Measurements from ENCODE around the gene ZSCAN5B. TPM values are rescaled to one million over a fixed set of nuclear protein-coding genes. Genes with fewer than 3 reads are reported as not detected.

ZSCAN5B gene
- total and polyA plus RNA-seq, 2 of the 8 experiments (the other 6 are each of a cell fraction or from before 2014, with no cell fraction given) = not detected

DNA sequence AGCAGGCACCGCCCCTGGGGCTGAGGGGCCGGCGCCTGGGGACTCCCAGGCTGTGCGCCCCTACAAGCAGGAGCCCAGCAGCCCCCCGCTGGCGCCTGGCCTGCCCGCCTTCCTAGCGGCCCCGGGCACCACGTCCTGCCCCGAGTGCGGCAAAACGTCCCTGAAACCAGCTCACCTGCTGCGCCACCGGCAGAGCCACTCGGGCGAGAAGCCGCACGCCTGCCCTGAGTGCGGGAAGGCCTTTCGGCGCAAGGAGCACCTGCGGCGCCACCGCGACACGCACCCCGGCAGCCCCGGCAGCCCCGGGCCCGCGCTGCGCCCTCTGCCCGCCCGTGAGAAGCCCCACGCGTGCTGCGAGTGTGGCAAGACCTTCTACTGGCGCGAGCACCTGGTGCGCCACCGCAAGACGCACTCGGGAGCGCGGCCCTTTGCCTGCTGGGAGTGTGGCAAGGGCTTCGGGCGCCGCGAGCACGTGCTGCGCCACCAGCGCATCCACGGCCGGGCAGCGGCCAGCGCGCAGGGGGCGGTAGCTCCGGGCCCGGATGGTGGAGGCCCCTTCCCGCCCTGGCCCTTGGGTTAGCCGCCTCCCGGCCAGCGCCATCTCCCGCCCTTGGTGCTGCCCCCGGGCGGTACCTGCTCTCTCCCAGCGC lies 37.8 kb downstream of the ZSCAN5B start:
- no peak overlapping the region for H3K18ac ChIP-seq (ENCODE audit: extremely low read depth, low read length)
- peaks cover 7% of the 10 kb centered on the region; the same call in 1 of the 2 replicates for H3K23me2 ChIP-seq (ENCODE audit: low read depth, low read length)
- H3K56ac ChIP-seq (replicated peaks; ENCODE audit: insufficient read length, low read depth, low read length) = no peak overlapping the region
- H2AFZ ChIP-seq (ENCODE audit: low read length) = no peak overlapping the region
- no peak overlapping the region for H4K5ac ChIP-seq (ENCODE audit: insufficient read length, low read depth, low read length)
- no peak overlapping the region for H2BK5ac ChIP-seq (ENCODE audit: low read depth, low read length)
- FAIRE-seq (no peak), DNase-seq (ENCODE audit: low read depth in 1 of 2, low spot score in 2 of 2) (no peak)
- WGBS, 2 experiments (ENCODE audit: extremely low coverage in 1 of 2, insufficient coverage in 1 of 2, insufficient read length in 1 of 2, insufficient replicate concordance in 2 of 2, low coverage in 1 of 2, low lambda C conversion rate in 2 of 2, missing lambda C conversion rate in 1 of 2) = 89% methylated on average over 47 of the region's 69 CpGs; no CpG with 5 or more reads in 1 of the 2 experiments
- H2BK12ac ChIP-seq (ENCODE audit: low read depth, low read length) = no peak overlapping the region
- H3K27me3 ChIP-seq (replicated peaks in 1 of 4; ENCODE audit: control insufficient read depth in 3 of 4, extremely low read depth in 1 of 4, insufficient read depth in 3 of 4, low read length in 3 of 4) = no peaks in the 10 kb centered on the region
- no peak overlapping the region for H3K14ac ChIP-seq (ENCODE audit: insufficient read length)
- H2BK15ac ChIP-seq (ENCODE audit: low read length) = no peak overlapping the region
- H4K91ac ChIP-seq (replicated peaks; ENCODE audit: insufficient read length, low read length) = no peak overlapping the region
- H4K8ac ChIP-seq (ENCODE audit: extremely low read depth, insufficient read depth, low read length) = no peak overlapping the region
- peaks cover 0 to 9% of the 10 kb centered on the region in 2 experiments for H4K20me1 ChIP-seq (replicated peaks in 1 of 2; ENCODE audit: control insufficient read depth in 1 of 2, insufficient read depth in 2 of 2, low read length in 2 of 2)
- CTCF ChIA-PET (ENCODE audit: partially characterized antibody) = interaction anchor here (0.6 to 2.1 kb wide), 4 partner anchors 8 to 241 kb away, joined by 3 to 11 read pairs (median 6); no protein-coding TSS in a partner anchor
- H2BK120ac ChIP-seq (replicated peaks; ENCODE audit: low read depth, low read length) = no peak overlapping the region
- H2AK5ac ChIP-seq (ENCODE audit: low read depth, low read length) = no peak overlapping the region
- peaks cover 0 to 2% (median 0%) of the 10 kb centered on the region in 4 experiments; a peak in 1 of 7 replicates for H3K4me1 ChIP-seq (replicated peaks in 1 of 4; ENCODE audit: control insufficient read depth in 3 of 4, insufficient read depth in 4 of 4, low read length in 3 of 4)
- H3K9me3 ChIP-seq (ENCODE audit: insufficient read depth in 2 of 2, low read depth in 1 of 2, low read length in 1 of 2) = no peaks in the 10 kb centered on the region
- peaks cover 4% of the 10 kb centered on the region; the same call in 1 of the 2 replicates for H3K79me1 ChIP-seq (ENCODE audit: low read depth, low read length)
- POLR2A ChIA-PET (ENCODE audit: partially characterized antibody) = no interaction called here
- TF ChIP-seq BCL11A (IDR thresholded peaks at IDR 0.05; ENCODE audit: low read depth in 2 of 2, low read length in 2 of 2) (no peak), SUZ12 (IDR thresholded peaks at IDR 0.05; ENCODE audit: low read length) (no peak), CTBP2 (IDR thresholded peaks at IDR 0.05; ENCODE audit: borderline replicate concordance, insufficient read depth, insufficient read length, low read length) (no peak), RFX5 (IDR thresholded peaks at IDR 0.05; ENCODE audit: borderline replicate concordance, low read depth, low read length) (no peak), TAF1 (IDR thresholded peaks at IDR 0.05; ENCODE audit: low read depth, low read length) (no peak), BRCA1 (IDR thresholded peaks at IDR 0.05; ENCODE audit: low read depth, low read length) (no peak), YY1 (IDR thresholded peaks at IDR 0.05; ENCODE audit: low read depth, low read length) (no peak)
- H3K4me2 ChIP-seq (ENCODE audit: insufficient read depth in 1 of 2, low read depth in 2 of 2, low read length in 2 of 2) = no peak overlapping the region
- H3K27ac ChIP-seq (ENCODE audit: low read depth, low read length) = no peak overlapping the region
- H3K9ac ChIP-seq (replicated peaks in 1 of 4; ENCODE audit: extremely low read depth in 1 of 4, low read depth in 3 of 4, low read length in 3 of 4) = no peak overlapping the region
- H3K23ac ChIP-seq (ENCODE audit: insufficient read length) = no peak overlapping the region
- no peaks in the 10 kb centered on the region for H3K79me2 ChIP-seq (ENCODE audit: control insufficient read depth in 1 of 2, insufficient read depth in 2 of 2, low read length in 2 of 2)
- H3K4ac ChIP-seq (replicated peaks; ENCODE audit: insufficient read length, low read depth, low read length) = no peak overlapping the region
- H3K4me3 ChIP-seq (ENCODE audit: extremely low read depth in 1 of 4, insufficient read depth in 2 of 4, low read depth in 3 of 4, low read length in 4 of 4) = no peak overlapping the region
- H2BK20ac ChIP-seq (ENCODE audit: low read length) = no peak overlapping the region
- peaks cover 3 to 19% (median 12%) of the 10 kb centered on the region in 4 experiments; a peak in 6 of 8 replicates for H3K36me3 ChIP-seq (ENCODE audit: control insufficient read depth in 2 of 4, insufficient read depth in 4 of 4, low read length in 3 of 4)

Data from H1 (cell line).